HG03439 (cell line): ENCODE results near the gene KCNJ9.
"Not testable (repeated sequence)": the region's sequence is repeated elsewhere in the genome, so short reads cannot be mapped to it uniquely, and the experiment has no call there.

Source experiments
- ATAC-seq: cut with Tn5 transposase; IDR thresholded peaks from one replicate; pipeline ENCODE4 v1.9.1; 2021; ENCODE audit warnings: mild to moderate bottlenecking, moderate library complexity; ENCODE audit not compliant: unreplicated experiment

The KCNJ9 gene

GRCh38 chr1:160123726-160124125 lies 42.4 kb downstream of the KCNJ9 start:
- no peak for ATAC-seq

GRCh38 chr1:160124705-160125478 lies 43.6 kb downstream of the KCNJ9 start:
- no peak for ATAC-seq

GRCh38 chr1:160125746-160126145 lies 44.4 kb downstream of the KCNJ9 start:
- no peak for ATAC-seq

- not testable (repeated sequence) for ATAC-seq
Measured at GRCh38 chr1:160126342-160126741, 45.0 kb downstream of the KCNJ9 start.

GRCh38 chr1:160127381-160127780 lies 46.0 kb downstream of the KCNJ9 start:
- ATAC-seq: no peak

GRCh38 chr1:160127865-160128523 lies 46.7 kb downstream of the KCNJ9 start:
- ATAC-seq: no peak

- ATAC-seq: no peak
Measured at GRCh38 chr1:160128636-160129035, 47.3 kb downstream of the KCNJ9 start.

- no peak for ATAC-seq
Measured at GRCh38 chr1:160129046-160129445, 47.7 kb downstream of the KCNJ9 start.

GRCh38 chr1:160129558-160129957 lies 48.2 kb downstream of the KCNJ9 start:
- no peak for ATAC-seq

GRCh38 chr1:160129966-160130365 lies 48.6 kb downstream of the KCNJ9 start:
- ATAC-seq: no peak

GRCh38 chr1:160130486-160130885 lies 49.1 kb downstream of the KCNJ9 start:
- ATAC-seq: no peak

GRCh38 chr1:160130939-160131338 lies 49.6 kb downstream of the KCNJ9 start:
- ATAC-seq: no peak

GRCh38 chr1:160131803-160132565 lies 50.6 kb downstream of the KCNJ9 start:
- ATAC-seq: no peak

GRCh38 chr1:160133990-160134770 lies 52.8 kb downstream of the KCNJ9 start:
- no peak for ATAC-seq

GRCh38 chr1:160134791-160135572 lies 53.6 kb downstream of the KCNJ9 start:
- ATAC-seq: no peak

- ATAC-seq: no peak
Measured at GRCh38 chr1:160136121-160136925, 55.0 kb downstream of the KCNJ9 start.

- ATAC-seq: no peak
Measured at GRCh38 chr1:160136926-160137200, 55.5 kb downstream of the KCNJ9 start.

GRCh38 chr1:160137216-160137862 lies 56.0 kb downstream of the KCNJ9 start:
- no peak for ATAC-seq

GRCh38 chr1:160139840-160140239 lies 58.5 kb downstream of the KCNJ9 start:
- no peak for ATAC-seq
